Measurements from ENCODE around the gene CLDN14.

Gene CLDN14, protein sequence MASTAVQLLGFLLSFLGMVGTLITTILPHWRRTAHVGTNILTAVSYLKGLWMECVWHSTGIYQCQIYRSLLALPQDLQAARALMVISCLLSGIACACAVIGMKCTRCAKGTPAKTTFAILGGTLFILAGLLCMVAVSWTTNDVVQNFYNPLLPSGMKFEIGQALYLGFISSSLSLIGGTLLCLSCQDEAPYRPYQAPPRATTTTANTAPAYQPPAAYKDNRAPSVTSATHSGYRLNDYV

DNA sequence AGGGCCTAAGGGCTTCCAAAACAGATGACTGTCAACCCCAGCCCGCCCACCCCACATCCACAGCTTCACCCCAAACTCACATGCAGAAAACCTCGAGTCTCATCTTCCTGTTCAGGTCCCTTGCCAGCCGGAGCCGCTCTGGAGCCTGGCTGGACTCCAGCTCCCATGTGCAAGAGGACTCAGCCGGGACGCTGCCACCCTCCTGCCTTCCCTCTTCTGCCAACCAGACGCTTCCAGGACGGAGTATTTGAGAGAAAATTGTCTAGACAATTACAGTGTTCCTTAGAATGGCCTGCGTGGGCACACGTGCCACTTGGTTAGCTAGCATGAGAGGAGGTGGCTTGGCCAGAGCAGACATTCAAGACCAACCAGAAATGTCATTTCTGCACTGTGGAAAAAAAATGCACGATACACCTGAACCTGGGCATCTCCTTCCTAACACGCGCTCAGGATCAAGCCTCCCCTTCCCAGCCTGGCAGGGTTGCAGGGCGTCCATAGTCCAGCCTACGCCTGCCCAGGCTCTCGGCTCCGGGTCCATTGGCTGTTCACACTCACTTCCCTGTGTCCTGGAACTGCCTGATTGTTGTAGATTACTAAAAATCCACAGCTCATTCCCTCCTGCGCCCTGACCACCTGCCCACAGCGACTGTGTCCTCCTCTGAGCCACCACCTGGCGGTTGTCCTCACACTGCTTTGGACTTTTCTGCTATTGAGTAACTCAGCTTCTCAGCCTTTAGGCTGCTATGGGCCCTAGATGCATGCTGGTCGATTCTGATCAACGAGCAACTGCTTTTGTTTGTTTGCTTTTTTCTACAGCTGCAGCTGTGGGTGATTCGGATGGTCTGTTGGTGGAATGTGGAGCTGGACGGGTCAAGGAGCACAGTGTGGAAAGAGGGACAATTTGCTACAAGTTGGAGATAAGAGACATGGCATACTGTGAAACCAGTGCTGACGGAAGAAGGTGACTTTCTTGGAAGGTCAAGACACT is at the start of gene CLDN14:
Gene CLDN14, minus strand, starts transcription at position 708 of the 988 bp plus-strand sequence. CDS start 18,427 bp downstream, outside the sequence.
- no peak for DNase-seq

DNA sequence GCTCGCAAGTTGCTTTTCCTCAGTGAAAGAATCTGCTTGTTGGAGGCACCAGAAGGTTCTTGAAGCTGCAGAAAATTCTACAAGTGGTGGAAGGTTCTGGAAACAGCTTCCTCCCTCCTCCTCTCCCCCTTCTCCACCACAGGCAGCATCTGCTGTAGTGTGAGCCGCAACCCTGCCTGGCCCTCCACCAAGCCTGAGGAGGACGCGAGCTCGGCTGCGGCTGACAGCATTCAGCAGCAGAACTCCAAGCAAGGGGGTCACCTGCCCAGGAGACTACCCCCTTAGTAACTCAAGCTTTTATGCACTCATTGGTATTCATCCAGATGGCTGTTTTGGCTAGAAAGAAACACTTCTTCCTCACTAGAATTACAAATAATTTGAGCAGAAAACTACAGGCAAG is 48.8 kb upstream of the CLDN14 start:
- DNase-seq: no peak

DNA sequence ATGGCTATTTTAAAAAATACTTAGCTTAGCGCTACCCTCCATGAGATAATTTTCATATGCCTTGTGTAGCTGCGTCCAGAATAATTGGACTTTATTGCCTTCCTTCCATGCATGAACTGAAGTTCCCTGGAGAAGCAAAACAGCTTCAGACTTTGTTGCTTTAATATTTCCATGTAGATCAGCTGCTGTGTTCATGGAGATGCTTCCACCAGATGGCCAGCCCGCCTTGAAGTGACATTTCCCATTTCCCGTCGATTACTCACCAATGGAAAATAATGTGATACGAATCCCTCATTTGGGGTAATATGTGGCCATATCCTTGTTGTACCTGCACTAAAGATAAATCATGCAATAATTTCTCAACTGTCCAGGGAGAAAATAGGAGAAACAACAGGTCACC is 47.4 kb upstream of the CLDN14 start:
- DNase-seq: no peak

DNA sequence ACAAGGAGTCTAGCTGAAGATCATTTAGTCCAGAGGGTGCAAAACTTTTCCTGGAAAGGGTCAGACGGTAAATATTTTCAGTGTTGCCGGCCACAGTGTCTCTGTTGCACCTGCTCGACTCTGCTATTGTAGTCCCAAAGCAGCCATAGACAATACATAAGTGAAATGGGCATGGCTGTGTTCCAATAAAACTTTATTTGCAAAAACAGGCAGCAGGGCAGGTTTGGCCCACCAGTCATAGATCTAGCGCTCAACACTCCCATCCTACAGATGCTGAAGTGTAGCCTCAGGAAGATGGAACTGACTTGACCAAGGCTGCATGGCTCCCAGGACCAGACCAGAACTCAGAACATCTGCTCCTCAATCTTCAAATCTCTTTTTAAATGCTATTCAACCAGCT is 46.2 kb upstream of the CLDN14 start:
- no peak for DNase-seq

DNA sequence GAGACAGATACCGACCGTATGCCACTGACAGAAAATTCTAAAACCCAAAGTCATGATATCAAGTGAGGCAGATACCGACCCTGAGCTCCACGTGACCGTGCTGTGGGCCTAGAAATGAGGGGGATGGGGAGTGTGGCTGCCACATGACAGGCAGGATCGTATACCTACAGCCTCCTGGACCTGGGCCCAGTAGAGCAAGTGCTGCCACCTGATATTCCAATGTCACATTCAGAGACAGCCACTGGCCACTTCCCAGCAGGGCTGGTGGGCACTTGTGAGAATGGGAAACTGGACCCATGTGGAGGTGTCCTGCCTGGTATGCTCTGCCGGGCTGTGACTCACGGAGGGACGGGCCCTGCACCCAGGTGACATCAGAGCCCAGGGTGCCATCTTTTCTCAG is 44.6 kb upstream of the CLDN14 start:
- DNase-seq: no peak

DNA sequence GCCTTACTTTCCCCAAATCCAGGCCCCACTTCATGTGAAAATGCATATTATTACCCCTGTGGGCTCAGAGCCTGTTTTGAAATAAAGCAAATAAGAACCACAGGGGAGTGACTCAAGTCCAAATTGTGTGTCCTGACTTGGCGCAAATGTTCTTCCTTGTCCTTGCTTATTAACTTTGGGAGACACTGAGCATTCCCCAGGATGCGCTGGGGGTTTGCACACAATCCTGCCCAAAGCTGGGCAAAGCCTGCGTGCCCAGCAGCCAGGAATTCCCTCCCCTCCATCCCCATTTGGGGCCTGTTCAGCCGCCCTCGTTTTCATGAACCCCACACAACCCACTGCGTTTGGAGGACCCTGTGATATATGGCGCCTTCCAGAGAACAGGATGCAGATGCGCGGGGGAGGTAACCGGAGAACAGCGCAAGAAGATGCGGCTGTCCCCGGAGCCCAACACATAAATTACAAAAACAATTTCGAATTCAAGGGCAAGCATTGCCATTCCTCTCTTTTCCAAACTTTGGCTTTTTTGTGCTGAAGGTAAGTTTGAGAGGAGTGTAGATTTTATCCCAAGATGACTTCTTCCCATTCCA is 42.4 kb upstream of the CLDN14 start:
- no peak for DNase-seq

DNA sequence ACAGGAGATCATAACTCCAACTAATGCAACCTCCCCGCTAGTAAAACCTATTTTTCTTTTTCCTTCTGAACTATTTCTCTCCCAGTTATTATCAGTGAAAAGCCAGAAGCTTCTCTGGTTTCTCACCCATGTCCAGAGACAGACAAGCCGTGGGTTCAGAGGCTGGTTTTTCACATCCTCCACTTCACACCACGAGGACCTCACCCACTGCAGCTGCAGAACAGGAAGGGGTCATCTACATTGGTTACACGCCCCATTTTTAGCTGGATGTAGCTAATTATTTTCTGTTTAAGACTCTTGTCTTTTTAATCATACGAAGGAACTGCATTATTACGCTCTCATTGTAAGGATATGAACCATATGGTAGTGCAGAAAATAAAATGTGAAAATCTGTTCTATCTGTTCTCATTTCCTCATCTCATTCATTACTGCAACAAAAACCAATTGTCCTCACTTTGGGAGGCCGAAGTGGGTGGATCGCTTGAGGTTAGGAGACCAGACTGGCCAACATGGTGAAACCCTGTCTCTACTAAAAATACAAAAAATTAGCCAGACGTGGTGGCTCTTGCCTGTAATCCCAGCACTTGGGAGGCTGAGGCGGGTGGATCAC is 39.1 kb upstream of the CLDN14 start:
- DNase-seq: no peak

DNA sequence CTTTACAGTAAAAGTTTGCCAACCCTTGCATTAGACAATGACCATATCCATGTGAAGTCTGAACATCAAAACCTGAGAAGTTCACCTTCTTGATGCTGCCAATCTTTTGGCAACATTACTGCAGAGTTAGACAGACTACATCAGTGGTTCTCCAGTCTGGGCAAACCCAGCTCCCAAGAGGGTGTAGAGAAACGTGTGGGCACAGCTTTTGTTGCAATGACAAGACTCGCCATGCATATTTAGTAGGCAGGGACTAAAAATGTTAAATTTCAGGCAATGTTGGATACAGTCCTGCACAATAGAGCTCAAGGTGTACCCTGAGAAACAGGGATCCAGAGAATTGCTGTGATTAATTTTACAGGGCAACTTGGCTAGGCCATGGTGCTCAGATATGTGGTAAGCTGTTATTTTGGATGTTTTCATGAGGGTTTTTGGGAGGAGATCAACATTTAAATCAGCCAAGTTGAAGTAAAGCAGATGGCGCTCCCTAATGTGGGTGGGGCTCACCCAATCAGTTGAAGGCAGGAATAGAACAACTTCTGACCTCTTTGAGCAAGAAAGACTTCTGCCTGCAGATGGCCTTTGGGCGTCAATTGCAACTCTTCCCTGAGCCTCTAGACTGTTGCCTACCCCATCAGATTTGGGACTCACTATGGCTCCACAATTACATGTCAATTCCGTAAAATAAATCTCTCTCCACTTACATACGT is 37.6 kb upstream of the CLDN14 start:
- DNase-seq: no peak

DNA sequence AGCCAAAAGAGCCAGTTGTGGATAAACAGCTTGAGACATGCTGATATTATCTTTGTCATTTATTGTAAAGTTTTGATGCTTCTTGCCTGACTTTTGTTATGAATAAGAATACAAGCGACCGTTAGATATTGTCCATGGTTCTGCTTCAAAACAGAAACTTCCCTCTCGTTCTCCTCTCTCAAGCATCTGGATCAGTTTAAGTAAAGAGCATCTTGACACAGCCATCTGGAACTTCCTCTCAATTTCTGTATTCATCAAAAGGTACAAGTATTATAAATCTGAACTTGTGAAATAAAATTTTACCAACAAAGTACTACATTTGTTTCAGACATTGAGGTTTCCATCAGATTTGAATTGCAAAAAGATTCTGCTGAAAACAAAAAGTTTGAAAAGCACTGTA is 36.4 kb upstream of the CLDN14 start:
- no peak for DNase-seq

DNA sequence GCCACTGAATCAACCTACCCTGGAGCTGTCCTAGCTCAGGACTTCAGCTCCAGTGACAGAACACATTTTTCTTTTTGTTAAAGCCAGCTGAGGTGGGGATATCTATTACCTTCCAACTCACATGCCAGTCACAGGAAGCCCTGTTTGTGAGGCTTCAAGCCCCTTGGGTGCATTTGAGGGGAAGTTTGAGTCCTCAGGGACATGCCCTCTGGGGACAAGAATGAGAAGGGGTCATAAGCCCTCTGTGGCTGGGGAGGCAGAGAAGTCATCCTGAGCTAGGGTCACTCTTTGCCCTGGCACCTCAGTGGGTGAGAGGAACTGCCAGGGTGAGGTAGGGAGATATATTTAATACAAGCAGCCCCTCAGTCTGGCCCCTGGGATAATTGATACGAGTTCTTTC is 33.5 kb upstream of the CLDN14 start:
- no peak for DNase-seq

DNA sequence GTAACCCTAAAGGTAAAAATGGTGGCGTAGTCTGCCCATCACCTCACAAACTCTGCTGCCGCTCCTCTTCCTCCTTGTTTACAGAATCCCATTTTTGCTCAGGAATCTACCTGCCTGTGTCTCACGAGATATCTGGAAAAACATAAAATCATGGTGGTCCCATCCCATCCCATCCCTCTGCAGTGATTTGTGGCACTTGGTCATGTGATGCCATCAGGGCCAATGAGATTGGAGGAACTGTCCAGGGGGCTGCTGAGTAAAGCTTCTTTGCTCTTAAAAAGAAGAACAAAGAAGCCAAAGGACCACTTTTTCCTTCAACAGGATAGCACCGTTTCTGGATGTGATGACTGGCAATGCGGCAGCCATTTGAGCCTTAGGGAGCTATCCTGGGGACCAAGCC is 33.0 kb upstream of the CLDN14 start:
- DNase-seq: no peak

DNA sequence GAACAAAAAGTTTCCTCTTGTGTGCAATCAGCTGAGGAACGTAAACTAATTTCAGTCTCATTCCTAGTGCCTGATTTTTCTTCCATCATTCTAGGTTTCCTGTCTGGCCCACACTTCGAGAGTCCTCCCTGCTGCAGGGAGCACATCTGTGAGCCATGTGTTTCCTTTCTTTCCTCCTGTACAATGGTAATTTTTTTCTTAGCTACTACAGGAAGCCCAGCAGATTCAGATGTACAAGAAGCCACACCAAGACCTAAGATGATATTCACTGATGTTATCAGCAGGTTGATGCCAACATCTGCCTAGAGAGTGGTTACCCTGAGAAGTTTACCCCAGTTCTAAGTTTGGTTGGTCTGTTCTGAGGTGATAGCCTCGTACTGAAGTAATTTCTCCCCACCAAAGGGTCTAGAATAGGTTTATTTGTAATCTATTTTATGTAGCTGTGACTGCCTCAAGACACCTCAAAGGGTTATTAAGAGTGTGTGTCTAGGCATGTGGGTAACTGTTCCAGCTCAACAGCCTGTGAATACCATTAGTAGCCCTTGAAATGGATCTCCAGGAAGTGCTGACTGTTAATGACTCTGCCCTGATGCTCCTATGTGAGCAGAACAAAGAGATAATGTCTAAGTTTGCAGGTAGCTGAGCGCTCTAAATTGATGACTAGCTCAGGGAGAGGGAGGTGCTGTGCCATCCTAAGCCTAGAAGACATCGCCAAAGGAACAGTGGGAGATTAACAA is 31.7 kb upstream of the CLDN14 start:
- DNase-seq: no peak

DNA sequence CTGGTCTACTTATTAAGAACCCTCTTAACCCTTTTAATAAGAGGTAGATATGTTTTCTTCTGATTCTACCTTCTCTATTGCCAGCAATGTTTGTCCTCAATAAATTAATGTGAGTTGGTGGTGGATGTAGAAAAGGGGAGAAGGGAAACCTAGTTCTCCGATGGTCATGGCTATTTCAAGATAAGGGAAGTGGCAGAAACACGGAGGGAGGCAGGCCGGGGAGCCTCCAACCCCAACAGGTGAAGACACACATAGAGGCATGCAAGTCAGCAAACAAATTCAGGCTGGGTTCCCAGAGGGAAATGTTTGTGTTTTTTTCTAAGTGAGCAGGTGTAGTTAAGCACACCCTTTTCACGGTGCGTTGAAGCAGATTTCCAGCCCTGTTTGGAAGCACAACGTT is 31.0 kb upstream of the CLDN14 start:
- DNase-seq: no peak

DNA sequence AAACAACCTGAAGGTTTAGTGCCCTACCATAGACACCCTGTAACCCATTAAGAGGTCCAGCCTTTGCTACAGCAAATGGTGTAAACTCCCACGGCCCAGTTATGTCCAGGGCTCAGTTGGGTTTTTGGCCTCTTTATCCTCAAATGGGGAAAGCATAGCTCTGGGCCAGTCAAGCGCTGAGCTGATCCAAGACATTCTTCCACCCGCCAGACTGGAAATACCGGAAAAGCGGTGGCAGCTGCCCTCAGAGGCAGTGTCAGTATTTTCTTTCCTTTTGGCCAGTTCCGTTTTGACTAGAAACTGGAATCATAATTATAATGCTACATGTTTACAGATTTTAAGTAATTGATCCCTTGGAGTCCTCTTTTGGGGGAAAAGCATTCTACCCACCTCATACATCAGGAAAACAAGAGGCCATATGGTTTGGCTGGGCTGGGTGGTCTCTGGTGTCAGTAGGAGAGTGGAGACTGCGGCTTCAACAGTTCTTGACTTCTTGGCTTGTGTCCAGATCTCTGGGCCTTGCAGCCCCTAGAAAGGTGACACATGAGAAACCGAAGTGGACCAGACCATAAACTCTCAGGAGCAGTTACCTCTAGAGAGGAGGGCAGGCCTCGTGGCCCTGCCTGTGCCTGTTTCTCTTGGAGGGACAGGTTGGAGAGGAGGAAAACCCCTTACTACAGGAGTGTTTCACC is 30.2 kb upstream of the CLDN14 start:
- no peak for DNase-seq

DNA sequence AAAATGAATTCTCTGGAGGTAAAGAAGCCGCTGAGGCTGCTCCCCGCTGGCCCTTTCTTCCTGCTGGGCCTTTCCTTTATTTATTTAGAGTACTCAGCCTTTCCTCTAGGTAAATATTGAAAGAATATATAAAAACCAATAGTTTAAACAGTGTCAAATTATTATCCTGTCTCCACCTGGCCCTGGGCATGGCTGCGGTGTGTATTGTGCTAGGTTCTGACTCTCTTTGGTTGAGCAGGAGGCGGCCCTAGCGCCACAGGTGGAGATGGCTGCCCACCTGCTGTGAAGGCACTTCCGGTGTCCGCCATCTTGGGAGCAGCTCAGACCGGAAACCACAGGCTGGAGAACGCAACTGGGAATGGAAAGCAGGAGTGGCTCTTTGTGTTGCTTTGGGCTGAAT is 29.0 kb upstream of the CLDN14 start:
- DNase-seq: no peak

DNA sequence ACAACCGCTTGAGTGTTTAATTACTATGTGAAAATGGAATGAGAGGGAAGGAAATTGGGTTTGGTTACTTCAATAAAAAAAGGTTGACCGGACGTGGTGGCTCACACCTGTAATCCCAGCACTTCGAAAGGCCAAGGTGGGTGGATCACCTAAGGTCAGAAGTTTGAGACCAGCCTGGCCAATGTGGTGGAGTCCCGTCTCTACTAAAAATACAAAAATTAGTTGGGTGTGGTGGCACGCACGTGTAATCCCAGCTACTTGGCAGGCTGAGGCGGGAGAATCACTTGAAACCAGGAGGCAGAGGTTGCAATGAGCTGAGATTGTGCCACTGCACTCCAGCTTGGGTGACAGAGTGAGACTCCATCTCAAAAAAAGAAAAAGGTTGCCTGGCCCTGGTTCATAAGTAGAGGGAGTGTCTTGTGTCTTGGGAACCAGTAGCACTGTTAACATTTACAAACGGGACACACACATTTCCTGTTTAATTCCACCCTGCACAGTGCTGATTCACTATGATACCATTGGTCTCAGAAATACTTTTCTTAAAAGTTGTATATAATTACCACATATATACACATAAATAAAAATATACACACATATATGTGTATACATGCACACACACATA is 27.6 kb upstream of the CLDN14 start:
- DNase-seq: no peak

DNA sequence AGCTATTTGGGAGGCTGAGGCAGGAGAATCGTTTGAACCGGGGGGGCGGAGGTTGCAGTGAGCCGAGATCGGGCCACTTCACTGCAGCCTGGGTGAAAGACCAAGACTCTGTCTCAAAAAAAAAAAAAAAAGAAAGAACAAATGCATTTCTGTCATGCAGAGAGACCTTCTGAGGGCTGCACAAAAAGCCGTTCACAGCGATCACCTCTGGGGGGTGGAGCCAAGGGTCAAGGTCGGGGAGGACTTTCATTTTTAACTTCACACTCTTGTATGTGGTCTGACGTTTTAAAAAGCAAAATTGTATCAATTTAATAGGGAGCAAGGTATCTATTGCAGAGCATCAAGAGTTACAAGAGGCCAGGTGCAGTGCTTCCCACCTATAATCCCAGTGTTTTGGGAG is 26.6 kb upstream of the CLDN14 start:
- DNase-seq: no peak

DNA sequence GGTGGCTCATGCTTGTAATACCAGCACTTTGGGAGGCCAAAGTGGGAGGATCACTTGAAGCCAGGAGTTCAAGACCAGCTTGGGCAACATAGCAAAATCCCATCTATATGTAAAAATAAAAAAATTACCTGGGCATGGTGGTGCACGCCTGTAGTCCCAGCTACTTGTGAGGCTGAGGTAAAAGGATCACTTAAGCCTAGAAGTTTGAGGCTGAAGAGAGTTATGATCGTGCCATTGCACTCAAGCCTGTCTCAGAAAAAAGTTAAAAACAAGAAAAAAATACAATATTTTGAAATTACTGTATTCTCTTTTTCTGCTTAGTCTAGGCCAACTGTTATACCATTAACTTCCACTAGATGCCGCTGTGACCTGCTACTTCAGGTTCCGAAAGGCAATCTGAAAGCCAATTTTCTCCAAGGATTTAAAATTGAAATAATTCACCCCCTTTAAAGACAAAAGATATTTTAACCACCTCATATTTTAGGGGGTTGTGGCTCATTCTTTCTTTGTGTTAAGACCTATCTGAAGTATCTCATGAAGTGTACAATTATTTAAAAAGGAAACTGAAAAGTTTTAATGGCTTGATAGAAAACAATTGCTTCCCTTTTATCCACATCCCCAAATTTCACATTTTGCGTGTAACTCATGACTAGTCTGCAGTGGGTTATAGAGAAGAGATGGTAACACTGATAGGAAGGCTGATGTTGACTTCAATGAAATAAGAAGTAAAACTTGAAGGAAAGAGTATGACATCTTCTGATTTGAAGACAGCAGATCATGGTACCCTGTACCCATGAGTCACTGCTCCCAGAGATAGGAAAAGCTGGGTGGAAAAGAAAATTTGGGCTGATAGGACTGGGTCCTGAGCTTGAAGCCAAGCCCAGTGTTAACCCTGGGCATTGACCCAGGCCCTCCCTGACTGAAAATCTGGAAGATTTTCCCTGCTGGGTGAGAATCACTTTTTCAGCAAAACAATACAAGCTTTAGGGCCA is 24.4 kb upstream of the CLDN14 start:
- peak; percentile 6 to 15 for DNase-seq

DNA sequence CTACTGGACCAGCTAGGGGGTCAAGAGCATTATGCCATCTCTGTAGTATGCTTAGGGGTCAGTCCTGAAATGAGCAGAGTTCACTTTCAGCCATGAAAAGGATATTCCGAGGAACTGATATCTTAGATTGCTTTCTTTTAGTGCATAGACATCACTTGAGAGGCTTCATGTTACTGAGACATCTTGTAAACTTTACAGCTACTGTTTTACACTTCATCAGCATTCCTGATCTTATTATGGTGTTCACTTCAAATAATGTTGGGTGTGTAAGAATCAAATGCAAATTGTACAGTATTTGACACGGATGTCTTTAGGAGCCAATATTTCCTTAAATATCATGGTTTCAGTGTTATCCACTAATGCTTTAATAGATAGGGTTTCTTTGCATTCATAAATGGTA is 22.4 kb upstream of the CLDN14 start:
- no peak for DNase-seq

DNA sequence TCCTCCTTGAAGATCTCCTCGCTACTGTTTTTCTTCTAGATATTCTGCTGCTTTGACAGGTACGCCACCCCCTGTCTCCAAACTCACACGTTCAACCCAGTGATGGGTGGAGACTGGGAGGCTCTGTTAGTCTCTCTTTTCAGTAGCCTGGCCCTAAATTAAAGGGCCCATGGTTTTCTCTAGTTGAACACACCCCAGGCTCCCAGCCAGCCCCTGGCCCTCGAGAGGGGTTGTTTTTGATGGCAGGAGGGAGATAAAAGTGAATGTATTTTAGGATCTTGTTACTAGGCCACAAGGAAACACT is 21.6 kb upstream of the CLDN14 start:
- DNase-seq: no peak
